Uterus (tissue), 4 donors: Measurements from ENCODE around the gene IL15. TPM values are rescaled to one million over a fixed set of nuclear protein-coding genes. Genes with fewer than 3 reads are reported as not detected.

Source experiments
- DNase-seq, 2 donors: peaks; one replicate each; pipeline ENCODE4 v3.0.0-alpha.2; 2019 to 2020
- H3K27ac ChIP-seq, 2 donors: fragments of 200-600 bp; sonication (generic); 1 replicate in 1 of 2; 2 replicates in 1 of 2; pipeline ENCODE4 v1.5.1; 2016 to 2018
- H3K27me3 ChIP-seq, 2 donors: fragments of 200-600 bp; sonication (generic); one replicate each; pipeline ENCODE4 v1.5.1; 2018 to 2019; ENCODE audit warnings: control low read depth in 1 of 2
- H3K36me3 ChIP-seq, 2 donors: fragments of 200-600 bp; sonication (generic); one replicate each; pipeline ENCODE4 v1.5.1; 2019; ENCODE audit warnings: control low read depth in 1 of 2
- H3K4me1 ChIP-seq, 2 donors: fragments of 200-600 bp; sonication (generic); one replicate each; pipeline ENCODE4 v1.5.1; 2018 to 2019; ENCODE audit warnings: control low read depth in 1 of 2
- H3K4me3 ChIP-seq, 2 donors: fragments of 200-600 bp; sonication (generic); 1 replicate in 1 of 2; 2 replicates in 1 of 2; pipeline ENCODE4 v1.5.1; 2018 to 2019; ENCODE audit warnings: mild to moderate bottlenecking in 1 of 2
- H3K9me3 ChIP-seq, 2 donors: fragments of 200-600 bp; sonication (generic); one replicate each; pipeline ENCODE4 v1.5.1; 2019; ENCODE audit warnings: control low read depth in 1 of 2
- POLR2A ChIP-seq, 2 donors: fragments of 450-650 bp; IDR thresholded peaks; one replicate each; pipeline ENCODE4 v1.6.1; 2016; ENCODE audit warnings: antibody characterized with exemption in 2 of 2, mild to moderate bottlenecking in 1 of 2, moderate library complexity in 1 of 2
- intact Hi-C: fragments of 100-400 bp; cut with DNase I; formaldehyde crosslinking; loops from one replicate; pipeline ENCODE4 v1.15.1; 2023; ENCODE audit warnings: low total_unique reads
- total RNA-seq, 4 donors: library from RNA; depleted of rRNA in 3 of 4; stranded (reverse); fragments of >200 nt in 3 of 4; gene quantifications; one replicate each; pipeline versions ENCODE4 v1.1.0 to v1.2.4, GENCODE V29; 2014 to 2023
- TF ChIP-seq, protein P1 (sequence below), 4 experiments: fragments of 200-600 bp in 2 of 4; fragments of 450-650 bp in 2 of 4; sonication (generic) in 2 of 4; IDR thresholded peaks; one replicate each; pipeline ENCODE4 v1.5.1; 2016 to 2019; ENCODE audit warnings: antibody characterized with exemption in 4 of 4, mild to moderate bottlenecking in 2 of 4, moderate library complexity in 1 of 4
- donor health status: DM: yes; HTN: yes; CAD: no.

The IL15 gene
- total RNA-seq, 4 donors from 2014 or later: 2.3 to 9.8 (median 5.1) TPM

DNA sequence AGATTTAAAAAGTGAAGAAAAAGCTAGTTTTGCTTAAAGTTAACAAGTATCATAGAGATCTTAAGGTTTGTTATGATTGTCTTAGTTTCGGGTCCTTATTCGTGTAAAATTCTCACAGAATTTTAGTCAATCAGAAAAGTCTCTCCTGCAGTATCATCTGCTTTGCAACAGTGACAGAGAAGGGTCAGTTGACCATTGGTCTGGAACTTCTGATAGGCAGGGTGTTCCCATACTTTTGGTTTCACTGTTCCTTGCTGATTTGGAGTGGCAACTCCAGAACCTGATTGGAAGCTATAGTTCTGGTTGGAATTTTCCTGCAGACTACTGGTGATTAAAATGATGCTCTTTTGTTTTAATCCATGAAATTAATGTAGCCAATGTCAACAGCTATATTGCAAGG is 1.8 kb downstream of the IL15 start:
- Histone ChIP-seq H3K9me3 (no peaks in the 10 kb centered on the region), H3K27ac (no peak overlapping the region), H3K27me3 (no peaks in the 10 kb centered on the region), H3K4me3 (no peak overlapping the region), H3K36me3 (no peaks in the 10 kb centered on the region), H3K4me1 (no peaks in the 10 kb centered on the region)
- intact Hi-C loops: no loop called here
- no peak for DNase-seq
- TF ChIP-seq, protein P1, sequence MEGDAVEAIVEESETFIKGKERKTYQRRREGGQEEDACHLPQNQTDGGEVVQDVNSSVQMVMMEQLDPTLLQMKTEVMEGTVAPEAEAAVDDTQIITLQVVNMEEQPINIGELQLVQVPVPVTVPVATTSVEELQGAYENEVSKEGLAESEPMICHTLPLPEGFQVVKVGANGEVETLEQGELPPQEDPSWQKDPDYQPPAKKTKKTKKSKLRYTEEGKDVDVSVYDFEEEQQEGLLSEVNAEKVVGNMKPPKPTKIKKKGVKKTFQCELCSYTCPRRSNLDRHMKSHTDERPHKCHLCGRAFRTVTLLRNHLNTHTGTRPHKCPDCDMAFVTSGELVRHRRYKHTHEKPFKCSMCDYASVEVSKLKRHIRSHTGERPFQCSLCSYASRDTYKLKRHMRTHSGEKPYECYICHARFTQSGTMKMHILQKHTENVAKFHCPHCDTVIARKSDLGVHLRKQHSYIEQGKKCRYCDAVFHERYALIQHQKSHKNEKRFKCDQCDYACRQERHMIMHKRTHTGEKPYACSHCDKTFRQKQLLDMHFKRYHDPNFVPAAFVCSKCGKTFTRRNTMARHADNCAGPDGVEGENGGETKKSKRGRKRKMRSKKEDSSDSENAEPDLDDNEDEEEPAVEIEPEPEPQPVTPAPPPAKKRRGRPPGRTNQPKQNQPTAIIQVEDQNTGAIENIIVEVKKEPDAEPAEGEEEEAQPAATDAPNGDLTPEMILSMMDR (IDR thresholded peaks at IDR 0.05): no peak
- TF ChIP-seq POLR2A (IDR thresholded peaks at IDR 0.05): no peak

DNA sequence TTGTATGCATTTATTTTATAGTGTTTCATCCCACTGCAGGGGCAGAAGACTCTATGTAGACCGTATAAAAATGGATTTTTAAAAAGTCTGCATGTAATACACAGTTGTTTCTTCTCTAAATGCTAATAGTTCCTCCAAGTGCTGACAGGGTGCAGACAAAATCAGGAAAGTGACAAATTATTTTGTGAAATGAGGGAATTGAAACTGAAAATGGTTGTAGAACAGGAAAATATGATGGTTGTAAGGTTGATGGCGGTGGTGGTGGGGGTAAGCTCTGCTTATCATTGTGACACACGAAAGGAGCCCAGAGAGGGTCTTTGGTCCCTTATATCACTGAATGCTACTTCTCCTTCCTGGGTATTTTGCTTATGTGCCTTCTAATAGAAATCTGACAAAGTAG is 4.3 kb downstream of the IL15 start:
- H3K9me3 ChIP-seq: no peaks in the 10 kb centered on the region
- no peak for DNase-seq
- no peak overlapping the region for H3K4me3 ChIP-seq
- no peaks in the 10 kb centered on the region for H3K36me3 ChIP-seq
- TF ChIP-seq, protein P1 (IDR thresholded peaks at IDR 0.05): no peak
- no peak for TF ChIP-seq POLR2A (IDR thresholded peaks at IDR 0.05)
- intact Hi-C loops: no loop called here
- no peaks in the 10 kb centered on the region for H3K27me3 ChIP-seq
- H3K27ac ChIP-seq: no peak overlapping the region
- H3K4me1 ChIP-seq: no peaks in the 10 kb centered on the region

DNA sequence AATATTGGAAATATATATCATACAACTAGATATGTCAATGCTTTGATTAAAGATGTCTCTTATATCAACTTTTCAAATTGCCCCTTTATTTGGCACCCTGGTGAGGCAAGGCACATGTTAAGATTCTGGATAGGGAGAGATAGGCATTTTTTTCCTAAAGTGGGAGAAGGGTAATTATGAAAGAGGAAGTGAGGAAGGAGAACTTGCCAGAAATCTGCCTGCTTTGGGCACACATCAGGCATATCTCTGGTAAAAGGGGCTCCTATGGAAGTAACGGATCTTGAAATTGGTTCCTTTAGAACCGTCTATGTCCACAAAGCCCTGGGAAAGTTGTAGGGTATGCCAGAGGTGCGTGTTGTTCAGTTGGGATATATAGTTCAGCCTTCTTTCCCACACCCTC is 5.7 kb downstream of the IL15 start:
- no peaks in the 10 kb centered on the region for H3K27me3 ChIP-seq
- H3K4me3 ChIP-seq: no peak overlapping the region
- H3K4me1 ChIP-seq: no peaks in the 10 kb centered on the region
- H3K9me3 ChIP-seq: no peaks in the 10 kb centered on the region
- no peak for DNase-seq
- TF ChIP-seq POLR2A (IDR thresholded peaks at IDR 0.05): no peak
- H3K36me3 ChIP-seq: no peaks in the 10 kb centered on the region
- H3K27ac ChIP-seq: no peak overlapping the region
- intact Hi-C loops: no loop called here

DNA sequence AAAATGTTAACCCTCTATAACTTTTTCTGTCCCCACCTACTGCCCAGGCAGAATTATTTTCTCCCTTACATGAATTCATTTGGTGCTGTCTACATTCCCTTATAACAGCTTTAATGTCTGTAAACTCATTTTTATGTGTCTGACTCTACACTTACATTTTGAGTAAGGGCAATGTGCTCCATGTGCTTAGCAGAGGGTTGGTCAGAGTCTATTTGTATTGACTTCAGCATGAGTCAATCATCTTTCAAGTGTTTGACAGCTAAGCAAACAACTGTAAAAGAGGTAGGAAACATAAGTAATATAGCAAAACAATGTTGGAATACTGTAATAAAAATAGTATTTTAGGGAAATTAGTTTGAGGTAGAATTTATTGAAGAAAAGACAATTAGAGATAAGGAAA is 6.3 kb downstream of the IL15 start:
- DNase-seq: no peak
- Histone ChIP-seq H3K9me3 (no peaks in the 10 kb centered on the region), H3K36me3 (no peaks in the 10 kb centered on the region), H3K4me1 (no peaks in the 10 kb centered on the region), H3K27me3 (no peaks in the 10 kb centered on the region), H3K4me3 (no peak overlapping the region), H3K27ac (no peak overlapping the region)
- intact Hi-C loops: no loop called here
- TF ChIP-seq POLR2A (IDR thresholded peaks at IDR 0.05): no peak
- TF ChIP-seq, protein P1 (IDR thresholded peaks at IDR 0.05): no peak

DNA sequence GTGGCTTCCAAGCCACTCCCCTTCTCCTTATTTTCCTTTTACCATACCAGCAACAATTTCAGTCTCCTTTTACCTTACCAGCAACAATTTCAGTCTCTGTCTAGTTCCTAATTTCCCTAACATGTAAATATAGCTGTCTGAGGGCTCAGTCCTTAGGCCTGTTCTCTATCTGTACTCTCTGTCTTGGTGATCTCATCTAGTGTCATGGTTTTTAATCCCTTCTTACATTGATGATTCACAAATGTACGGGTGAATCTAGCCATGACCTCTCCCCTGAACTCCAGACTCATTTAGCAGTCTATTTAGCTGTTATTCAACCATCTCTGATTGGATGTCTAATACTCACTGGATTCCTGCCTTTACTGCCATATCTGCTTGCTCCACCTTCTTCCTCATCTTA is 7.2 kb downstream of the IL15 start:
- Histone ChIP-seq H3K36me3 (no peaks in the 10 kb centered on the region), H3K27ac (no peak overlapping the region), H3K4me1 (no peaks in the 10 kb centered on the region), H3K9me3 (no peaks in the 10 kb centered on the region), H3K27me3 (no peaks in the 10 kb centered on the region), H3K4me3 (no peak overlapping the region)
- no peak for TF ChIP-seq POLR2A (IDR thresholded peaks at IDR 0.05)
- TF ChIP-seq, protein P1 (IDR thresholded peaks at IDR 0.05): no peak
- no peak for DNase-seq
- intact Hi-C loops: no loop called here
